Stimulated activated CD4-positive, alpha-beta T cell treated with anti-CD3 and anti-CD28 coated beads, Interleukin-2, amount 100 ng/mL, for 48 hours (primary cell): ENCODE results near the gene C19orf67.
A peak's percentile ranks its signal among the peaks of the same experiment; 100 is the strongest.

ENCODE experiments used
- DNase-seq, 2 donors: peaks; one replicate each; pipeline ENCODE4 v3.0.0-alpha.2; 2020

The C19orf67 gene

GRCh38 chr19:14107581-14108461, 22.2 kb upstream of the C19orf67 start:
- no peak for DNase-seq

- no peak for DNase-seq
Observed at GRCh38 chr19:14106840-14107239, 21.3 kb upstream of the C19orf67 start.

GRCh38 chr19:14105680-14106079, 20.1 kb upstream of the C19orf67 start:
- DNase-seq, result no peak

- DNase-seq, result no peak
Observed at GRCh38 chr19:14103310-14103709, 17.7 kb upstream of the C19orf67 start.

DNA sequence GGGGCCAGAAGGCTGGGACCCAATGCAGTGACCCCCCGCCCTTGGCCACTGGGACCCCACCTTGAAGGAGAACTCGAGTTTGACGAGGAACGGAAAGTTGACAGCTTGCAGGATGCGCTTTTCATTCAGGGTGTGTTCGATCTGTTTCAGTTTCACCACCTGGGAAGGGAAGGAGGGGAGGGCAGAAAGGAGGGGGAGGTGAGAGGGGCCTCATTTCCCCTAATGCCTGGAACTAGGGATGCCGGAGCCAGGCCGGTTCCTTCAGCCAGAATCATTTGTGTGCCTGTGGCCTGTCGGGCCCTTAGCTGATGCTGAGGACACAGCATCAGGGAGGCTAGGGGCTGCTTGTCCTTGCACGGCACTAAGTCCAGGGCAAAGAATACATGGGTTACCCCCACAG, 17.2 kb upstream of the C19orf67 start:
- DNase-seq, result no peak

GRCh38 chr19:14102102-14102696, 16.6 kb upstream of the C19orf67 start:
- DNase-seq, result no peak

GRCh38 chr19:14101003-14101545, 15.5 kb upstream of the C19orf67 start:
- DNase-seq, result no peak

DNA sequence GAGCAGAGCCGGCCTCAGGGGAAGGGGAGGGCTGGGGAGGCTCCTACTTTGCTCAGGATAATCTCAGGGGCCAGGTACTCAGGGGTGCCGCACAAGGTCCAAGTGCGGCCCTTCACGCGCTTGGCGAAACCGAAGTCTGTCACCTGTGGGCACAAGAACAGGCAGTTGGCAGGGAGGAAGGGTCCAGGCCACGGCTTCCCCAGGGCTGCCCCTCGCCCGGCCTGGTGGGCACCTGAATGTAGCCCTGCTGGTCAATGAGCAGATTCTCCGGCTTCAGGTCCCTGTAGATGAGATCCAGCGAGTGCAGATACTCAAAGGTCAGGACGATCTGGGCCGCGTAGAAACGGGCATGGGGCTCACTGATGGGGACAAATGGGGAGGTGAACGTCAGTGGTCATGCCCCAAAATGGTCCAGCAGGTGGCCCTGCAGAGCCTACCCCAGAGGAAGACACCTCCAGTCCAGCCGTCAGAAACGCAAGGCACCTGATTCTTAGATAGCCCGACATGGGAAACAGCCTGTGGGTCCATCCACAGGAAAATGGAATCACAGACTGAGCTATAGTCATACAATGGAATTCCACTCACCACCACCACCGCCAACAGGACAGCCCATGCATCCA, 12.1 kb upstream of the C19orf67 start:
- DNase-seq, result no peak

- no peak for DNase-seq
Observed at GRCh38 chr19:14096272-14096992, 10.8 kb upstream of the C19orf67 start.

DNA sequence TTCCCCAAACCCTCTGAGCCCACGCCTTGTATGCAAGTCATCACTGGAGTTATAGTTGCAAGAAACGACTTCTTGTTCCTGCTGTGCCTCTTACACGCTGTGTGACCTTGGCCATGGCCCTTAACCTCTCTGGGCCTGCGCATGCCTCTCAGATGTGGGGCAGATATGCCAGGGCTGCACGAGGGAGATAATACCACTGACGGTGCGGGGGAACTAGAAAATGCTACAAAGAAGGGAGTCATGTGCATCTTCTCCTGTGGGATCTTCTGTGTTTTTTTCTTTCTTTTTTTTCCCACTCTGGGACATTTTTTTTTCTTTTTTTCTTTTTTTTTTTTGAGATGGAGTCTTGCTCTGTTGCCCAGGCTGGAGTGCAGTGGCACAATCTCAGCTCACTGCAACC, 9.3 kb upstream of the C19orf67 start:
- no peak for DNase-seq

- DNase-seq, result no peak
Observed at GRCh38 chr19:14093117-14093823, 7.7 kb upstream of the C19orf67 start.

- DNase-seq, result peak in 1 of 2 donors; percentile 27
Observed at GRCh38 chr19:14091813-14092462, 6.4 kb upstream of the C19orf67 start.

DNA sequence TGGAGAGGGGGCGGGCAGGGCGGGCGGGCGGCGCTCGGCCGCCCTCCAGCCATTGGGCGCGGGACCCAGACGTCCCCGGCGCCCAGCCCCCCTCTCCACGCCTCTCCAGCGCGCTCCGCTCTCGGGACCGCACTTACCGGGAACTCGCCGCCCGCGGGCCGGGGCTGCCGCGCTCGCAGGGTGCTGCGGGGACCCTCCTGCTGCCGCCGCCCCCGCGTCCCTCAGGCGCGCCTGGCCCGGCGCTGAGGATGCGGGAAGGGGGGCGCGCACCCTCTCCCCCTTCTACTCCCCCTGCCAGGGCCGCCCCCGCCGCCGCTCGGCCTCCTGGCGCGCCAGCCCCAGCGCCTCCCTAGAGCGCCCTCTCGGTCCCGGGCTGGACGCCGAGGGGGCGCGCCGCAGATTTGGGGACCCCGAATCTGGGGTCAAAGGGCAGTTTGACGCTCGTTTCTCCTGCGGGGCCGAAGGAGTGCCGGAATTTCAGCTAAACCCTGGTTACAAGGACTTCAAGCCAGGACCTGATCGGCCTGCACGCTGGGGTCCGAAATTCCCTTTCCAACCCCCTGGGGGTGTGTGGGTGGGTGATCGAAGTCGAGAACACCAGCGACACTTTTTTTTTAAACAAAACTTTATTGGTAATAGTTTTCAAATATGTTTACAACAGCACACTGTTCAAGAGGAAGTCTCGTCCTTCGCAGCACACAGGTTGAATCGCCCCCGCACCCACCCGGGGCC, 5.7 kb upstream of the C19orf67 start:
- DNase-seq, result peak; percentile 63 to 64

DNA sequence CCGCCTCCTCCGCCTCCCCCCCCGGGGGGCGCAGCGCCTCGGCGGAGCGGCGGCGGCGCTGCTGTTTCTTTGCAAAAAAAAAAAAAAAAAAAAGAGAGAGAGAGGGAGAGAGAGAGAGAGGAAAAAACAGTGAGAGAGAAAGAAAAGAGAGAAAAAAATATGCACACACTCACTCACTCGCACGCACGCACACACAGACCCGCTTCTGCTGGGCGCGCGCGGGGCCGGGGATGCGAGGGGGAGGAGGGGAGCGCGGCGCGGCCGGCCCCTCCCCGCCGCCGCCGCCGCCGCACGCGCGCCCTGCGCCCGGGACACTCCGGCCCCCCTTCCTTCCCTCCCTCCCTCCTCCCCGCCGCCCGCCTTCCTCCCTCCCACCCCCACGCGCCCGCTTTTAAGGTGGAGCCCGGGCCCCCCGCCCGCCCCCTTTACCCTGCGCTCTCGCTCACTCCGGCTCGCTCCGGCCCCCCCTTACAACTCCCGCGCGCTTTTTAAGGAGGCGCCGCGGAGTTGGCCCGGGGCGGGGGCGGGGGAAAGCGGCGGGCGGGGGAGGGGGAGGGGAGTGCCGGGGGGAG, 5.0 kb upstream of the C19orf67 start, which contains the start of gene SAMD1:
TSS of gene SAMD1 (minus strand) at position 243 of the 572 bp plus-strand sequence.
- peak; percentile 65 to 70 for DNase-seq

- DNase-seq, result peak; percentile 38 to 53
Observed at GRCh38 chr19:14089662-14090508, 4.3 kb upstream of the C19orf67 start.

DNA sequence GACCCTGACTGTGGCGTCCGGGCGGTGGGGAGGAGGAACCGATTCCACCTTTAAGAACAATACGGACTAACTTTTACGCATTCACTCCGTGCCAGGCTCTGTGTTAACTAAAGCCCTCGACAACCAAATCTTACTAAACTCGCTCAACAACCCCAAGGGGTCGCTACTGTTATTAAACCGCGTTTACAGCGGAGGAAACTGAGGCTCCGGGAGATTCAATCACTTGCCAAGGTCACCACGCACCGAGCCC, 3.8 kb upstream of the C19orf67 start:
- peak in 1 of 2 donors; percentile 7 for DNase-seq

DNA sequence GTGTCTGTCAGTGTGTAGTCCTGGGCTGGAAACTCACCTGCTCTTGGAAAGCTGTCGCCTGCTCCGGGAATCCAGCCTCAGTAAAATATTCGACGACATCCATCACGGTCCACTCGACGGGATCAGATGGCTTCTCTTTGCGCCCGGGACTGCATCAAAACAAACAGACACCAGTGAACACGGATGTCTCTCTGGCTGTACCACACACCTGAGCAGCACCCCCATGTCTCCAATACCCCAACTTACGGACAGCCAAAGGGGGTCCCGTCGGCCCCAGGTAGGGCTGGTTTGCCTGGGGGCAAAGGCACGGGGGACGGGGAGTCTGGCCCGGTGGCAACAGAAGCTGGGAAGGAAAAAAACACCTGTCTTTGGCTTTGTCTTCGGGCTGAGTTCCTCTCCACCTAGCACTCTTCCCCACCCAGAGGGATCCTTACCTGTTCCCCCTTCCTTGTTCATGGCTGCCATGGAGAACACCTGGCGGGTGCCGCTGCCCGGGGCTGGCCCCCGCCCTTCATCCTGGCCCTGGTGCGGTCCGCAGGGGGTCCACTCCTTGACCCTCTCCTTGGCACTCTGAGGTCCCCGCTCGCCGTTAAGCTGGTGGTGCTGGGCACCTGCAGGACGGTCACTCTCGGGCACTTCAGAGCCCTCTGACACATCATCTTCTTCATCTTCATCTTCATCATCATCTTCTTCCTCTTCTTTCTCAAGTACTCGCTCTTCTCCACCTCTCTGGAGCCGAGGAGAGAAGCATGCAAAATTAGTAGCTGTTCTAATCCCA, 3.2 kb upstream of the C19orf67 start:
- DNase-seq, result no peak

- DNase-seq, result no peak
Observed at GRCh38 chr19:14086098-14086497, 515 bp upstream of the C19orf67 start.

- no peak for DNase-seq
Observed at GRCh38 chr19:14082675-14082960, 3.0 kb downstream of the C19orf67 start.
